Body of pancreas (tissue), 4 donors: ENCODE data around the gene SCTR.

Experiments
- POLR2A ChIP-seq, 3 donors: fragments of 450-650 bp; IDR thresholded peaks; one replicate each; pipeline ENCODE4 v1.6.1; 2016; ENCODE audit warnings: antibody characterized with exemption in 3 of 3, mild to moderate bottlenecking in 2 of 3
- TF ChIP-seq, protein P1 (sequence below), 7 experiments: fragments of 450-650 bp in 4 of 7; fragments of 200-600 bp in 3 of 7; sonication (generic) in 3 of 7; IDR thresholded peaks; one replicate each; pipeline ENCODE4 v1.5.1; 2016 to 2019; ENCODE audit warnings: antibody characterized with exemption in 7 of 7

GRCh38 chr2:119424284-119425118, 99.8 kb downstream of the SCTR start:
- TF ChIP-seq, protein P1, sequence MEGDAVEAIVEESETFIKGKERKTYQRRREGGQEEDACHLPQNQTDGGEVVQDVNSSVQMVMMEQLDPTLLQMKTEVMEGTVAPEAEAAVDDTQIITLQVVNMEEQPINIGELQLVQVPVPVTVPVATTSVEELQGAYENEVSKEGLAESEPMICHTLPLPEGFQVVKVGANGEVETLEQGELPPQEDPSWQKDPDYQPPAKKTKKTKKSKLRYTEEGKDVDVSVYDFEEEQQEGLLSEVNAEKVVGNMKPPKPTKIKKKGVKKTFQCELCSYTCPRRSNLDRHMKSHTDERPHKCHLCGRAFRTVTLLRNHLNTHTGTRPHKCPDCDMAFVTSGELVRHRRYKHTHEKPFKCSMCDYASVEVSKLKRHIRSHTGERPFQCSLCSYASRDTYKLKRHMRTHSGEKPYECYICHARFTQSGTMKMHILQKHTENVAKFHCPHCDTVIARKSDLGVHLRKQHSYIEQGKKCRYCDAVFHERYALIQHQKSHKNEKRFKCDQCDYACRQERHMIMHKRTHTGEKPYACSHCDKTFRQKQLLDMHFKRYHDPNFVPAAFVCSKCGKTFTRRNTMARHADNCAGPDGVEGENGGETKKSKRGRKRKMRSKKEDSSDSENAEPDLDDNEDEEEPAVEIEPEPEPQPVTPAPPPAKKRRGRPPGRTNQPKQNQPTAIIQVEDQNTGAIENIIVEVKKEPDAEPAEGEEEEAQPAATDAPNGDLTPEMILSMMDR (IDR thresholded peaks at IDR 0.05) = no peak
- no peak for TF ChIP-seq POLR2A (IDR thresholded peaks at IDR 0.05)
